Stromal cell of bone marrow (primary cell): ENCODE data around the gene CSAD.
"Not testable (repeated sequence)": the region's sequence is repeated elsewhere in the genome, so short reads cannot be mapped to it uniquely, and the experiment has no call there.

ENCODE experiments used
- DNase-seq: peaks from one replicate; pipeline ENCODE4 v3.0.0-alpha.2; 2012; ENCODE audit warnings: low read depth

CSAD gene

DNA sequence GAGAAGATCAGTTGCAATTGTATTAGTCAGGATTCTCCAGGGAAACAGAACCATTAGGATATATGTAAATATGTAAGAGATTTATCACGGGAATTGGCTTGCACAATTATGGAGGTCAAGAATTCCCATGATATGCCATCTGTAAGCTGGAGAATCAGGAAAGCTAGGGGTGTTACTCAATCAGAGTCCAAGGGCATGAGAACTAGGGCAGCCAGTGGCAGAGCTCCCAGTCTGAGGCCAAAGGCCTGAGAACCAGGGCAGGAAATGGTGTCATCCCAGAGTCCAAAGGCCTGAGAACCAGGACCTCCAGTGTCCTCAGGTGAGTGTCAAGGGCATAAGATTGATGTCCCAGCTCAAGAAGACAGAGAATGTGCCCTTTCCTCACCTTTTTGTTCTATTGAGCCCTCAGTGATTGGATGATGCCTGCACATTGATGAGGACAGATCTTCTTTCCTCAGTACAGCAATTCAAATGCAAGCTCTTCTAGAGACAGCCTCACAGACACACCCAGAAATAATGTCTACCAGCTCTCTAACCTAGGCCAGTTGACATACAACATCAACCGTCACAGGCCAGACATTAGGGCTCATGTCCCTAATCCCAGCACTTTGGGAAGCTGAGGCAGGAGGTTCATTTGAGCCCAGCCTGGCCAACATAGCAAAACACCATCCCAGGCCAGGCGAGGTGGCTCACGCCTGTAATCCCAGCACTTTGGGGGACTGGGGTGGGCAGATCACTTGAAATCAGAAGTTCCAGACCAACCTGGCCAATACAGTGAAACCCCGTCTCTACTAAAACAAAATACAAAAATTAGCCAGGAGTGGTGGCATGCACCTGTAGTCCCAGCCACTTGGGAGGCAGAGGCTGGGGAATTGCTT, 35.1 kb downstream of the CSAD start:
- peak; percentile 51 for DNase-seq

DNA sequence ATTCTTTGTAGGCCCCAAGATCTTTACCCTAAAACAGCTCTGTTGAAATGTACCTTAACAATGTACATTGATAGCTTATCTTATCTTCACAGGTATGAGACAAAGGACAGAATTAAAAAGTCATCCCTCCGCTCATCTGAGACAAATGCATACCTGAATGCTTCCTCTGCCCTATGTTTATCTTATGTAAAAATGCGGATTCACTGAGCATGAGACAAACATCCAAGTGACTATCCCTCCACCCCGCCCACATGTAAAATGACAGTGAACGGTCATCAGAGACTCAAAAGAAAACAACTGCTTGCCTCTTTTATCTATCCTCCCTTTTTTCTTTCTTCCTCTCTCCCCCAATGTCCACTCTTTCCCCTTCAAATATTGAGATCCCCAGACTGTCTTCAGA, 37.4 kb downstream of the CSAD start:
- no peak for DNase-seq

DNA sequence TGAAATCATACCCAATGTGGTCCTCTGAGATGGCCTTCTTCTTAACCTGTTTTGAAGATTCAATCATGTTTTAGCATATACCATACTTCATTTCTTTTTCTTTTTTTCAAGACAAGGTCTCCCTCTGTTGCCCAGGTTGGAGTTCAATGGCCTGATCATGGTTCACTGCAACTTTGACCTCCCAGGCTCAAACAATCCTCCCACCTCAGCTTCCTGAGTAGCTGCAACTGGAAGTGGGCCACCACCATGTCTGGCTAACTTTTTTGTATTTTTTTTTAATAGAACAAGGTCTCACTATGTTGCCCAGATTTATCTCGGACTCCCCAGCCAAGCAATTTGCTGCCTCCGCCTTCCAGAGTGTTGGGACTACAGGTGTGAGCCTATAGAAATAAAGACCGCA, 47.0 kb downstream of the CSAD start:
- DNase-seq = no peak

DNA sequence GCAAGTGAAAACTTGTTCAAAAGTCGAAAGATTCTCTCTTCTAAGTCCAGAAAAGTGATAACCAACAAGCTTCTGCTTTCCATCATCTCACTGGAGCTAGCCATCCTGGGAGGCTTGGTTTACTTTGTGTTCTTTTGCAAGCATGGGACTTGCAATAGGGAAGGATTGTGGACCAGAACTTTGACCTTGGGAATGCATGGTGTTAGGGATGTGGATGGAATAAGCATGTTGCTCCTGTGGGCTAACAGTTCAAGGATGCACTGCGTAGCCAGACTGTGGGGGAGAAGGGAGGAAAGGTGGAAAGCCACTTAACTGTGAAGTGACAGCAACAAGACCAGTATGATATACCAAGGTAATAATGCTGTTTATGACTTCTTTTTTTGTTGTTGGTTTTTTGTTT, 48.9 kb downstream of the CSAD start:
- DNase-seq = no peak

DNA sequence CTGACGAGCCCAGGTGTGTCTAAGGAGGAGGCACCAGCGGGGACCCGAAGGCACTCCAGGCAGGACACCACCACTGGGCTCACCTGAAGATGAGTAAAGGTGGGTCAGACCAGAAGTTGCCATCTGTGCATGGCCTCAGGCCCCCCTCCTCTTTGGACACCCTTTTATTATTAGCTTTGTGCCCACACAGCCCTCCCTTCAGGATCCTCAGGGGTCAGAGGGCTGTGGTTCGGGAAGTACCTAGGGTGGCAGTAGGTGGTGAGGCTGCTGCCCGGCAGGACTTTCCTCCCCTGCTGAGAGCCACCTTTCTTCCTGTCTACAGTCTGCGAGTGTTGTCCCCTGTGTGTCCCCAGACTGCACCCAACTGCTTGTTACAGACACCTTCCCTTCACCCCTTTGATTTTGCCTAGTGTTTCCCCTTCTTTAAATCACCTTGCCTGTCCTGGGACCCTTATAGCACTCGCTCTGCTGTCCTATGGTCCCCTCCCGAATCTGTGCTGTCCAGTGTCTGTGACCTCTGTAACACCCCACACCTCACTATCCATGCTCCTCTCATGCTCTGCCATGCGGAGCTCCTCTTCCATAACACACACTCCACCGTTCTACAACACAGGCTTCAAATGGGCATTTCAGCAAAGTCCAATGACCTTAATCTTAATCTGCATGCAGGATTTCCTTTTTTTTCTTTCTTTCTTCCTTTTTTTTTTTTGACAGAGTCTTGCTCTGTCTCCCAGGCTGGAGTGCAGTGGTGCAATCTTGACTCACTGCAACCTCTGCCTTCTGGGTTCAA, 51.8 kb downstream of the CSAD start:
- no peak for DNase-seq

DNA sequence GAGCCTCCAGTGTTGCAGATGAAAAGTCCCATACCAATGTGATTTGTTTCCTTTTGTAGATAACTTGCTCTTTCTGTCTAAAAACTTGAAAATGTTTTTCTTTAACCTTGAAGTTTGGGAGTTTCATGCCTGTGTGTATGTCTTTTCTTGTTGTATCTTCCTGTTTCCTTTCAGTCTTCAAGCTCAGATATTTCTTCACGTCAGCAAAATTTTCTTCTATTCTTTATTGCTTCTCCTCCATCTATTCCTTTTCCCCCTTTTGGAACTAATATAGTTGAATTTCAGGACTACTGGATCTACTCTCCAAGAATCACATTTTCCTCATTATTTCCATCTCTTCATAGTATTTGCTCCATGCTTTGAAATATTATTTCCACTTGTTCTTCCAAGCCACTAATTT, 53.6 kb downstream of the CSAD start:
- no peak for DNase-seq

DNA sequence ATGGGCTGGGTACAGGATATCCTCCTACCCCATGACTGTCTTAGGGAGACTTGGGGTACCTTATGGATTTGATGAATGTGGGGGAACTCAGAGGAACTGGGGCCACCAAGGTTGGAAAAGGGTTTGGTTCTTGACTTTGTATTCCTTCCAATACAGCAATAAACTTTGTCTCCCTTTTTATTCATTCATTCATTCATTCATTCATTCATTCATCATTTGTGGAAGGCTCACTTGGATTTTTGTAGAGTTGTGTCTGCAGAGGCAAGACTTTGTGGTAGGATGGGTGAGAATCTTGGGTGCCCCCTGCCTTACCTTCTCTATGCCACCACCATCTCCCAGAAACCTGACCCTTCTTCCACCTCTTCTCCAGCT, 56.4 kb downstream of the CSAD start:
- DNase-seq = no peak

DNA sequence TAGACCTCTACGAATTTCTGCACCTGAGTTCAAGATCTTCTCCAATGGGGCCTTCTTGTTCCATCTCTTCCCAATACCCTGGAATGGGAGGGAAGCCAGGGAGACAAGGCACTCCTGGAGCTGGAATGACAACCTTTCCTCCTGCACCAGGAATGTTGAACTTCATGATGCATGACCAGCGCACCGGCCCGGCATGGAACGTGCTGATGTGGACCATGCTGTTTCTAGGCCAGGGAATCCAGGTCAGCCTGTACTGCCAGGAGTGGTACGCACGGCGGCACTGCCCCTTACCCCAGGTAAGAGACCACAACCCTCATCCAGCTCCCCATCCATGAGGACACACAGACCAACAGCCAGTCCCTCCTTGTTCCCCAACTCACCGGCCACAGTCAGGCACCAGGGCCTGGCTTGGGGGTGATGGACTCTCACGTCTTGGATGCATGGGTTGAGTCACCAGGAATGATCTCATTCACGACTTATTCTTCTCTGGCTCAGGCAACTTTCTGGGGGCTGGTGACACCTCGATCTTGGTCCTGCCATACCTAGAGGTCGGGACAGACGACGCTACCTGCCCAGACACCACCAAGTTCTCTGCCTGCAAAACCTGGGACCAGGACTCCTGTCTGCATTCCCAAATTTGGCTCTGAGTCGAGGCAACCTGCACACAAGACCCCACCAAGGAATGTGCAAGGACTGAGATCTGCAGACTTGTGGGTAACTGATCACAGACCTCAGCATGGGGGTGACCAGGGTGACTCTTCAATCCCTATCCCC, 57.0 kb downstream of the CSAD start:
- DNase-seq = no peak

DNA sequence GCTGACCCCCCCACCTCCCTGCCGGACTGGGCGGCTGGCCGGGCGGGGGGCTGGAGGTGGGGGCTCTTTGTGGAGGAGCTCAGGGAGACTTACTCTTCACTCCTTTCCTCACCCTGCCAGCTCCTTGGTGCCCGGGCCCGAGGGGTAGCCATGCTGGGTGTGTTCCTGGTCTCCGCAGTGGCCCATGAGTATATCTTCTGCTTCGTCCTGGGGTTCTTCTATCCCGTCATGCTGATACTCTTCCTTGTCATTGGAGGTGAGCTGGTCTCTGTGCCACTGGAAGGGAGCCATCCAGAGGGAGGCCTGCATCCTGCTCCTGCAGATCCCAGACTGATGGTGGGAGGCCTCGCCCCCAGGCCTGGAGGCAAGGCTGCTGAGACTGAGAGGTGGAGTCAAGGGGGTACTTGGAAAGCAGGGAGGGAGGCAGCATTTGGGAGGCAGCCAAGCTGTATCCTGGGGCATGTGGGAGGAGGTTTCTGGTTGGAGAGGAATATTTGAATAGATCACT, 57.7 kb downstream of the CSAD start:
- DNase-seq = no peak

DNA sequence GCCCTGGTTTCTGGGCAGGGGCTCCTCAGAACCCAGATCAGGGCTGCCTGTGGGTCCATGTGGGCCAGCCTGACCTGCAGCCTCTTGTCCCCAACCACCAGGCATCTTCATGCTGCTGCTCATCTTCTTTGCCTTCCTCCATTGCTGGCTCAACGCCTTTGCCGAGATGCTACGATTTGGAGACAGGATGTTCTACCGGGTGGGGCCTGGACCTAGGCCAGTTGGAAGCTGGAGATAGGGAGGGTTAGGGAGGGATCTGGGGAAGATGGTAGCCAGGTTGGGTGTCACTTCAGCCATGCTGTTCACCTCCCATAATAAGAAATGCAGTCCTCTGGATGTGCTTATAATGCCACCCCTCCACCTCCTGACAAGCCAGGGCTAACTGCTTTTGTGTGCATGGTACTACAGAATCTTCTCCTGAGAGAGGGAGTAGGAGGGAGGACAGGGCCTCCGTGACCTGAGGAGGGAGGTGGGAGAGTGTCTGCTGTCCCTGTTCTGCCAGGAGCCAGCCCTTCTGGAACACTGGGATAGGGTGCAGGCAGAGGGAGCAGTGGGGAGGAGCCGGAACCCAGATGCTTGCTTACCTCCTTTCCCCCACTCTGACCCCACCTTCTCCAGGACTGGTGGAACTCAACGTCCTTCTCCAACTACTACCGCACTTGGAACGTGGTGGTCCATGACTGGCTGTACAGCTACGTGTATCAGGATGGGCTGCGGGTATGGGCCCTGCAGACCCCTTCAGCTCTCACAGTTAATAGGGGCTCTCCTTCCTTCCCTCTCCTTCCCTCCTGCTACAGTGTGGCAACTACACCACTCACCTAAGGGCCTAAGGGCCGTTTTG, 59.8 kb downstream of the CSAD start:
- no peak for DNase-seq

DNA sequence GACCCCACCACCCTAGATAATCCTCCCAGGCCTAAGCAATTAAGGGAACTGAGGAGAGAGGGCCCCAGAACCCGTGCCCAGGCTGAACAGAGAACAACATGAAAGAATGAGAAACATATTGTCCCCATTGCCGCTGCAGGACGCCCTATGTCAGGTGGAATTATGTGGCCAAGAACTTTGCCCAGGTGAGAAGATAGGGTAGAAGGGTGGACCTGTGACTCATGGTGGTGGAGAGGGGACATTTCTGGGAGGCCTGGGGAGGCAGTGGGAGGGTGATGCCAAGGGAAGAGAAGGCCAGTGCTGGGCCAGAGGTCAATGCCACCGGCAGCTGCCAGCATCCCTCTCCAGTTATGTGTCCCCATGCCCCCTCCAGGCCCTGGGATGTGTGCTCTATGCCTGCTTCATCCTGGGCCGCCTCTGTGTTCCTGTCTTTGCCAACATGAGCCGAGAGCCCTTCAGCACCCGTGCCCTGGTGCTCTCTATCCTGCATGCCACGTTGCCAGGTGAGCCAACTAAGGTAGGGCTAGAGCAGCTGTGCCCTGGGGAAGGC, 61.9 kb downstream of the CSAD start:
- no peak for DNase-seq

DNA sequence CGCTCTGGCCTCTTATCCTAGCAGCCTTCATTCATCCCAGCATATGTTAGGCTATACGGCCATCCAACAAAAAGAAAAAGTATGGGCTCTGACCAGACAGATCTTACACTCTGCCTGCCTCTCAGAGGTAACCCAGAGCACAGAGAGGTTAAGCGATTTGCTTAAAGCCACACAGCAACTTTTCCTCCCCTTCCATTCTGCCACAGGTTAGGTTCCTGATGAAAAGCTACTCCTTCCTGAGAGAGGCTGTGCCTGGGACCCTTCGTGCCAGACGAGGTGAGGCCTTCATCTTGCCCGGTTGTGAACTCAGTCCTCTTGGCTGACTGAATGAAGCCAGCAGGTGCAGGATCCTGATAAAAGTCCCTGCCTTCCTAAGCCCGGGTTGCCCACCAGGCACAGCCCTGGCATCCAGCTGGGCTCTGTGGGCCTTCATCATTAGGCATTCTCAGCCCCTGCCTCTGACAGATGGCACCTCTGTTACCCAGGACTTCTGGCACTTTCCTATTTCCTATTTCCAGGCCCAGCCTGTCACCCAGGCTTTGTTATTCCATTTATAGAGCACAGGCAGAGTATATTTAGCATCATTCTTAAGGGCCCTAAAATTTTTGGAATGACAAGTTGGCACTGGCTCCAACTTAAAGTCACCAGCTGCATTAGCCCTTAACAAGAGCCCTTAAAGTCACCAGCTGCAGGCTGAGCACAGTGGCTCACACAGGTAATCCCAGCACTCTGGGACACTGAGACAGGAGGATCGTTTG, 64.7 kb downstream of the CSAD start:
- DNase-seq = no peak

DNA sequence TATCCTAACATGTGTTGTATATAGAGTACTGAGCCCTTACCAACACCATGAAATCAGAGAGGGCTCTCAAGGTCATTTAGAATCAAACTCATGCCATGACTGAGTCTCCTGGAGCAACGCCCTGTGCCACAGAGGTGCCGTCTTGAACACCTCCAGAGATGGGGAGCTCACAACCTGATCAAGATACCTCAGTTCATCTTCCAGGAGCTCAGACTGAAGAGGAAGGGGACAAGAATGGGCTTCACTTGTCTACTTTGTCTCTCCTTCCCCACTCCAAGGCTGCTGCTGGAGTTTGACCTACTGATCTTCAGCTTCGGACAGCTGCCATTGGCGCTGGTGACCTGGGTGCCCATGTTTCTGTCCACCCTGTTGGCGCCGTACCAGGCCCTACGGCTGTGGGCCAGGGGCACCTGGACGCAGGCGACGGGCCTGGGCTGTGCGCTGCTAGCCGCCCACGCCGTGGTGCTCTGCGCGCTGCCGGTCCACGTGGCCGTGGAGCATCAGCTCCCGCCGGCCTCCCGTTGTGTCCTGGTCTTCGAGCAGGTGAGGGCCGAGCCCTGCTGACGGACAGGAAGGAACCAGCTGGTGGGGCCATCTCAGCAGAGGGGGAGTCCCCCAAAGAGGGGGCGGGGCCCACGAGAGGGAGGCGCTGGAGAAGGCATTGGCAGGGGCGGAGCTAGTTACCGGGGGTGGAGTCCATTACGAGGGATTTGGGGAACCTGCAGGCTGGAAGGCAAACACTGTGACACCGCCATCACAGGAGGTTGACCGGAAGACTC, 65.4 kb downstream of the CSAD start:
- no peak for DNase-seq

DNA sequence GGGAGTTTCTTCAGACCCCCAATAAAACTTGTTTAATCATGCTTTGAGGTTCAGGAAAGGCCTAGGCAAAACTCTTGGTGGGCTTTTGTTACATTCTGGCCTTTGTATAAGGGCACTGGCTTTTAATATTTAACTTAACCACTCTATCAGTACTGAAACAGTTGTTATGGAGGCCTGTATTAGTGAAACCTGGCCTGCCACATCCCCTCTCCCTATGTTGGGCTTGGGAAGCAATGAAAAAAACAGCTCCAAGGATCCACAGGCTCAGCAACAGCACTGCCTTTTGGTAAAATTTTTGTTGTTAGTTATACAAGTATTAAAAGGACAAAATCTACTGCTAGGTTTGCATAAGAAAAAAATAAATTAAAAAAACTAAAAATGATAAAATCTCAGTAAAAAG, 66.8 kb downstream of the CSAD start:
- no peak for DNase-seq

DNA sequence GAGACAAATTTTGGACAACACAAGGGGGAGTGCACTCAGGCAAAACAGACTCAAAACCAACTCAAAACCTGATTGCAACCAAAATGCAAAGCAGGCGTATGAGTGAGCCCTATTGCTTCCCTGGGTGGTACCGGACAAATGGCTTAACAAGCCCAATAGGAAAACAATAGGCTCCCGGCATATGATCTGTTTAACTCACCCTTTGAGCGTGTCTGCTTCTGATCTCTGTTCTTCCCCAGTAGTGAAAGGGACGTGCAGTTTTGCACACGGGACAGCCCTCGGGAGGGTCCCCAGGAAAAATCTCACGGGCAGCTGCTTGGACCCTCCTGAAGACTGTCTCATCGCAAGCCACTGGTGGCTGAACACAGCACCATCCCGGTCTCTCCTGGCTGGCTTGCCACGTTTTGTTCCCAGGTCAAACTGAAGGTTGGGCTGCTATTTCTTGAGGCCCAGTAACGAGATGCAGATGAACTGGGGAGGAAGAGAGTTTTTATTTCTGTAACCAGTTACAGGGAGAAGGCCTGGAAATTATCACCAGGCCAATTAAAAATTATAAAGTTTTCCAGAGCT, 67.5 kb downstream of the CSAD start:
- no peak for DNase-seq

DNA sequence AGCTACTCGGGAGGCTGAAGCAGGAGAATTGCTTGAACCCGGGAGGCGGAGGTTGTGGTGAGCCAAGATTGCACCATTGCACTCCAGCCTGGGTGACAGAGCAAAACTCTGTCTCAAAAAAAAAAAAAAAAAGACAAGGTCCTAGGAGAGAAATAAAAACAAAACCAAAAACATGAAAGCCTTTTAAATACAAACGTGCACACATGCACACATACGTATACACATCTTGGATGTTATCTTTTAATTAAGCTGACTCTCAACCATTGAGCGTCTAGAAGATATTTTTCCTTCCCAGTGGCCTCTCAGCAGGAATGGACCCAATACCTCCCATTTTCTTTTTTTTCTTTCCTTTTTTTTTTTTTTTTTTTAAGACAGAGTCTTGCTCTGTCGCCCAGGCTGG, 68.3 kb downstream of the CSAD start:
- not testable (repeated sequence) for DNase-seq
